CD4-positive, alpha-beta T cell treated with Interleukin-2 at 100 ng/mL for 4 hours (primary cell): ENCODE results near the gene NKAIN4.

Source experiments
- DNase-seq: peaks from one replicate; pipeline ENCODE4 v3.0.0-alpha.2; 2020; ENCODE audit warnings: low spot score

Gene NKAIN4

DNA sequence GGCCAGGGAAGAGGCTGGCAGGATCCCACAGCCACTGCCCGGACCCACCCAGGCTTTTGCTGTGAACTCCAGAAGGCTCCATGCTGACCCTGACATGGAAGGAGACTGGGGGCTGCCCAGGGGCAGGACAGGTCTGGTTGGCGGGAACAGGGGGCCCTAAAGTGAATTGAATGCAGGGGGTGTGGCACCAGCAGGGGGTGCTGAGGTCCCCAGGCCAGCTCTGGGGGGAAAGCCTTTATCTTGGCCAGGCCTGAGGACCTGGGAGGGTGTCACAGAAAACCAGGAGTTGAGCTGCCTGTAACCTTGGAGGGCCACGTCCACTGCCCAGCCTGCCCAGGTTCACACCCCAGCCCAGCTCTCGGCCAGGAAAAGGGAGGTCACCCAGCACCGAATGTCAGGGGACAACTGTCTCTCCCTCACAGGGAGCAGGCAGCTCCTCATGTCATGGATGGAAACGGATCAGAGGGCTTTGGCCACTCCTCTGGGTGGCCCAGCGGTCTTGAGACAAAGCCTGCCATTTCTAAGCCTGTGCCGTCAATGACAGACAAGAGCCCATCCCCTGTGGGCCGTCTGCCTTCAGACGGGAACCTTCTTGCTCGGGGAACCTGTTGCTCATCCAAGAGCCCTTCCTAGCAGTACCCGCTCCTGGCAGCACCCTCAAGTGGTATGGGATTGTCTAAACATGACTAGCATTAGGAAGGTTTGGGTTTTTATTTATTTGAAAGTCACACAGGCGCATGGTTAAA, 35.4 kb downstream of the NKAIN4 start:
- DNase-seq, result no peak

DNA sequence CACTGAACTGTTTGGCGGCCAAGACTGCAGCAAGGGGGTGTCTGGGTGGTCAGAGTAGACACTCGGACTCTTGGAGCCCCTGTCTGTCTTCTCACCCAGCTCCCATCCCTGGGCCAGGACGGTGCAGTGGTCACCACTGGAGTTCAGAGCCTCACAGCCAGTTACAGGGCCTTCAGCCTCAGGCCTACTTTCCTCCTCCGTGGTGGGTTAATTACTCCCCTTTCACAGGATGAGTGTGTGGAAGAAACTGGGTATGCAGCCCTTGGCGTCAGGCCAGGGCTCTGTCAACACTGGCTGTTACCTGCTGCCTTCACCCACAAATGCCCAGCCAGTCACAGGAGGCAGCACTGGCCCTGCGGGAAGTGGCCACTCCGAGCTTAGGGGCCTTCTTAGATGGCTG, 36.6 kb downstream of the NKAIN4 start:
- no peak for DNase-seq

DNA sequence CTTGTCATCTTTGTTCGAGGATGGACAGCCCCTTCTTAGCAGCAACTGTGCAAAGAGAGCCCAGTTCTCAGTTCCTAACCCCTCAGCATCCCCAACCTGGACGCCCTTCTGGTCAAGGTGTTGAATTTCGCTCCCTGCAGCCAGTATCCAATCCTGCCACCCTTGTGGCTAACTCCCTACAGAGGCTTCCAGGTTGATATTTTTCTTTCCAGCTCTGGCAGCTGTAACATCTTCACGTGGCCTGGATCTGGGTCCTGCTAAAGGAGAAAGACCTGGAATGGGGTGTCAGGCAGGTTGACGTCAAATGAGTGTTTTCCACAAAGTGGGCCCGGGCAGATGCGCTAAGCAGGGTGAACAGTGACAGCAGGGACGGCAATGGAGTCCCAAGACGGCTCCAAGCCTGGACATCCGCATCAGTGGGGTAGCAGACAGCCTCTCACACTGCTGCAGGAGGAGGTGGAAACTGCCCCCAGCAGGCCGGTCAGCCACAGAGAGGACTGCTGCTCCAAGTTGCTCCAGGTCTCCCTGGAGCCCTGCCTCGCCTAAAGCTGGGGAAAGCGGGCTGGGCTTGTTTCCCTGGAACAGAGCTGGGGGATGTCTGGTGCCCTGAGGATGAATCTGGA, 37.3 kb downstream of the NKAIN4 start:
- no peak for DNase-seq

DNA sequence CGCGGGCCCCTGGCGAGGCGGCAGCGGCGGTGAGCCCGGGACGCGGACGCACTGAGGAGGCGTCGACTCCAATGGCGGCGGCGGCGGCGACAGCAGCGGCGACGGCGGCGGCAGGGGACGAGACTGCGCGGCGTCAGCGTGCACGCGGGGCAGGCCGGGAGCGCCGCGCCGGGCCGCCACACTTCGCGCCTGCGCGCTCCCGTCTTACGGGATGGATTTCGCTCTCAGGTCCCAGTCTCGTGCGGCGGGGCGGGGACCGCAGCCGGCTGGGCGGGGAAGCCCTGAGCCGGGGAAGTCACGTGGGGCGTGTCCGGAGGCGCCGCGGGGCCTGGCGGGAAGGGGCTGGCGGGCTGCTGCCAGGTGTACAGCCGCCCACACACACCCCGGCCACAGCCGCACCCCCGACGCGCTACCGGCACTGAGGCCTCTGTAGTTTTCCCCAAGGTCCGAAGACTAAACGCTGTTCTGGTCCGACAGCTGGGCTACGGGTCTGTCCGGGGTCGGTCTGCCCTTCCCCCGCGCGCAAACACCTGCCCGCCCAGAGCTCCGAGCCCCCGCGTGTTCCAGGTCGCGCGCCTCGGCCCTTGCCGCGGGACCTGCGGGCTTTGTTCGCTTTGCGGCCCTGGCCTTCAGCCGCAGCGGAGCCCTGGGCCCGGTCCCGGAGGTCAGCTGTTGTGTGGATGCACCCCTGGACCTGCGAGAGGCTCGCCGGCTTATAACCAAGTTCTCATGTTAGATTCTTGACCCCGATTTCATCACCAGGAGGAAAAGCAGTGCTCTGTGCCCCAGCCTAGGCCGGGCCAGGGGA, 38.0 kb downstream of the NKAIN4 start, which contains the start of gene YTHDF1:
YTHDF1 (minus strand) TSS at position 91 of the 808 bp plus-strand sequence. CDS start 239 bp downstream, outside the sequence.
- DNase-seq, result peak; percentile 96

DNA sequence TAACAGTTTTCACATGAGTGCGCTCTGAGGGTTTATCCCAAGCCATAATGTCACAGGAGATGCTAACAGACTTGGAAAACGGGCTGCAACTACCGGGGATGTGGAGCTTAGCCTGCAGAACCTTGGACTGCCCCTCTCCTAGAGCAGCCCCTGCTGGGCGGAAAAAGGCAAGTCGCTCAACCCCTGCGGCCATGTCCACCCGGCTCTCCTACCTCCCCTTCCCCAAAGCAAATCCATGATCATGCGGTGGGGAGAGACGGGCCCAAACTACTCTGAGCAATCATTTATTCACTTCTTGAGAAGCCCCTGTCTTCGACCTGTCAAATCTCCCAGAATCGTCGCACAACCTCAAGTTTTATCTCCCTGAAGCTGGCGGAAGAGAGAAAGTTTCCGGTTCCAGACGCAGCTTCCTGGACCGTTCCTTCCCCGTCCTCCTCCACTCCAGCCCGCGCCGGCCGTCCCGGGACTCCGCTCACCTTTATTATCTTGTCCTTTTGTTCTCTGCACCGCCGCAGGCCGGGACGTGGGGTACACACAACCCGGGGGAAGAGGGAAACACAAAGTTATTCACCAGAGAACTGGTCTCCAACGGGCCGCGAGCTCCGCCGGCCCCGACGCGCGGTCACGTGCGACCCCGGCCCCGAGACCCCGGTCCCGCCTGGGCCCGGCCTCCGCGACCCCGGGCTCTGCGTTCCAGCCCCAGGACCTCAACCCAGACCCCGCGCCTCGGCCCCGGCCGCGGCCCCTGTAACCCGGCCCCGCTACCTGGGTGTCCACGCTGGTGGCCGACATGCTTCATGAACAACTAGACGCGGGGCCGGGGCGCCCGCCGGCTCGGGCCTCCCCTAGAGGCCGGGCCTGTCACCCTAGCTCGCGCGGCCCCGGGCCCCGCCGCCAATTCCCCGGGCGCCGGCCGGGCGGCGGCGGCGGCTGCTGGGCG, 38.9 kb downstream of the NKAIN4 start:
- no peak for DNase-seq

DNA sequence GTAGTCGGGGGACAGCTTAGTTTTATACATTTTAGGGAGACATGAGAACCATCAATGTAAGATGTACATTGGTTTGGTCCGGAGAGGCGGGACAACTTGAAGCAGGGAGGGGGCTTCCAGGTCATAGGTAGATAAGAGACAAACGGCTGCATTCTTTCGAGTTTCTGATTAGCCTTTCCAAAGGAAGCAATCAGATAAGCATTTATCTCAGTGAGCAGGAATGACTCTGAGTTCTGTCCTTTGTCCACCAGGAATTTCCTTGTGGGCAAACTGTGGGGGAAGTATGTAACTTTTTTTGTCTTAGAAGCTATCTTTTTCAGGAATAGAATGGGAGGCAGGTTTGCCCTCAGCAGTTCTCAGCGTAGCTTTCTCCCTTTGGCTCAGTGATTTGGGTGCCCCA, 39.7 kb downstream of the NKAIN4 start:
- DNase-seq, result no peak

DNA sequence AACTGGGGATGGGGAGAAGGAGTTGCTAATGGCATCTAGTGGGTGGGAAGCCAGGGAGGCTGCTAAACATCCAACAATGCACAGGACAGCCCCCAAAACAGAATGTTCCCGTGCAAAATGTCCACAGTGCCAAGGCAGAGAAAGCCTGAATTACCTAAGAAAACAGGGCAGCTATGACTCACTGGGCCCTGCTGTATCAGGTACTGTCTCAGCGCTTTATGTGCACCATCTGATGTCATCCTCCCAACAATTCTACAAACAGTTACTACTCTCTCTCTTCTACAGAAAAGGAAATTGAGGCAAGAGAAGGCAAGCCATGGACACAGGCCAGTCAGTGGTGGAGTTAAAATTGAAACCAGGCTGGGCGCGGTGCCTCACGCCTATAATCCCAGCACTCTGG, 41.5 kb downstream of the NKAIN4 start:
- DNase-seq, result no peak

DNA sequence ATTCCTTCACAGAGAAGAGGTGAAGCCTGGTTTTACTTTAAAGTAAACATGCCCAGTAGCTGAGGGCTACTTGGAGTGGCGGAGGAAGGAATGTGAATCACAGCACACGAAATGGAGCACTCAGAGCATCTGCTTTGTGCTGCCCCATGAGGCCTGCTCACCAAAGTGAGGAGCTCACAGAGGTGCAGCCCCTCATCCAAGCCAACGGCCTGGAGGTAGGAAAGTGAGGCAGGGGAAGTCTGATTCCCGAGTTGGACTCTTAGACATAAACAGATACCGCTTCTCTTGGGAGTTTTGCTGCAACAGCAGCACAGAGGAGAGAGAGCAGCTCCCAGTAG, 41.9 kb downstream of the NKAIN4 start:
- DNase-seq, result no peak

DNA sequence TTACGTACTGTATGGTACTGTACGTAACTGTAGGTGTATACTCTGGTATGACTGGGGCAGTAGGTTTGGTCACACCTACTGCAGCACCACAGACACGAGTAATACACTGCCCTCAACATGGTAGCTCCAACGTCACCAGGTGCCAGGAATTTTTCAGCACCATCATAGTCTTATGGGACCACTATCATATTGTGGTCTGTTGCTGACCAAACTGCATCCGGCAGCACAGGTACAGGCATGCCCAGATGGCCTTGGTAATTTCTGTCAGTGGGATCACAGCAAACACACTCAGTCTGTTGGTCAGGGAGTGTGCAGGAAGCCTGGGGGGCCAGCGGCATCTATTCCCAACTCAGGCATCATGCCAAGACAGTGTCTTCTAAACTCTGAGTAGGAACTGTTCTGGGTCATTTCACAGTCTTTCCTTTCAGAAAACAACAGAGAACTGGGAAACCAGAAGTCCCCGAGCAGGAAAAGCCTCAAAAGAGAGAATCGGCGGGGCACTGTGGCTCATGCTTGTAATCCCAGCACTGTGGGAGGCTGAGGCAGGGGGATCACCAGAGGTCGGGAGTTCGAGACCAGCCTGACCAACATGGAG, 44.2 kb downstream of the NKAIN4 start:
- no peak for DNase-seq

DNA sequence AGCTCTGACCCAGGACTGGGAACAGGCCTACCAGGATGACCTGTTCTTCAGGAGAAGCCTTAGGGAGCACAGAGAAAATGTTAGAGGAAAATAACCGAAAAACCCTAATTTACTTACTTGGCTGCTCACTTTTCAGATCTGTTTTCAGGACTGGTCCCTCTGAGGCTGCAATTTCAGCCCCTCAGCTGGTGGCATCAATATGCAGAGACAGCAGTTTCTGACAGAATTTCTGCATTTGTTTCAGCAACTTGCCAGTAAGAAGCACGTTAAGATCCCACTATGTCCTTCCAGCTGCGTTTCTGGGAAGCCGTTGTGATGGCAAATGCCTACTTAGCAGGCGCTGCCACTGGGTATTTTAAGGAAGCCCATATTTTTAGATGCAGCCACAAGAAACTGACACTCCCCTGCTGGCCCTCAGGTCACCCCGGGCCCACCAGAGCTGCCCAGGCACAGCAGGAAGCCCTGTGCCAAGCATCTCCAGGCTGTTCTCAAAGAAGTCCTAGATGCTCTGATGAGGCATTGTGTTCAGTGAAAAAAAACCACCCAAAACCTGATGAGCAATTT, 45.8 kb downstream of the NKAIN4 start:
- no peak for DNase-seq

DNA sequence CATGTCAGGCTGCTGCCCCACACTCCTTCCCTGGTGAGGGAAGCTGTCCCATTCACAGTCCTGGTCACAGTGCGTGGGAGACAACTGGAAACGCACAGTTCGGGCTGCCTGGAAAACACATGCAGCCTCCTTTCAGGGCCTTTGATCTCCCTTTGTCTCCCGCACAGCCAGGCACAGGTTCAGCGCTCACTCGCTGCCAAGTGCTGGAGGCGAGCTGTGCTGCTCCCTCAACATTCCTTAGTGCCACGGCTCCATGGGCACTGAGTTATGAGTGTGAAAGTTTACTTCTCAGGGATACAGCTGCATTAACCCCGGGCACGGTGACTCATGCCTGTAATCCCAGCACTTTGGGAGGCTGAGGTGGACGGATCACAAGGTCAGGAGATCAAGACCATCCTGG, 47.4 kb downstream of the NKAIN4 start:
- no peak for DNase-seq

DNA sequence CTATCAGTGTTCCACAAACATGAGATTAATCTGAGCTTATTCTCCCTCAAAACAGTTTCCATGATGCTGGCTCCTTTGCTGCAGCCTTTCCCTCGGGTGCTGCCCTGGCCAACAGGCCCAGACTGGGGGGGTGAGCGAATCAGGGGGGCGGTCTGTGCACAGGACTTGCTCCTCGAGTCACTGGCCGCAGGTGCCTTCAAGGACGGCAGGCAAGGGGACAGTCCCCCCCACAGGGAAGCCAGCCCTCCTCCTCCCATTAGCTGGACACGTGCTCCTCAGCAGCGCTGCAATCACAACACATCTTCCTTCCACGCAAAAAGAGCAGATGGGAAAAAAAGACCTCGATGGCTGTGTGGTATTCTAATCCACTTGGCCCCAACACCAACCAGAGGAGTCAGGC, 48.4 kb downstream of the NKAIN4 start:
- DNase-seq, result no peak

DNA sequence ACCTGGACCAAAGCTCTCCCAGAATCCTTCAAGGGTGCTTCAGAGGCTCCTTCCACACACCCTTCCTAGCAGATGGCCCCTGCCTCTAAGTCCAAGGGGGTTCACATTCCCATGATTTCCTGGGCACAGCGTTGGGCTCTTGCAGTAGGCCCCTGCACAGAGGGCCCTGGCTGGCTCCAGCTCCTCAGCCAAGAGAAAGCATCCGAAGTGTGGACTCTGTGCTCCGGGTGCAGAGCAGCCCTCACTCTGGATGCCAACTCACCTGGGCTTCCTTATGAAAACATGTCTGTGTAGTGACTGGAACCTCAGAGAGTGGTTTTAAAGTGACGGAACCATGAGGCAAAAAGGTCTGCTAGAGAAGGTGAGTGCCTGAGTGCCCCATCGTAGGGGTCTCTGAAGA, 49.9 kb downstream of the NKAIN4 start:
- no peak for DNase-seq

DNA sequence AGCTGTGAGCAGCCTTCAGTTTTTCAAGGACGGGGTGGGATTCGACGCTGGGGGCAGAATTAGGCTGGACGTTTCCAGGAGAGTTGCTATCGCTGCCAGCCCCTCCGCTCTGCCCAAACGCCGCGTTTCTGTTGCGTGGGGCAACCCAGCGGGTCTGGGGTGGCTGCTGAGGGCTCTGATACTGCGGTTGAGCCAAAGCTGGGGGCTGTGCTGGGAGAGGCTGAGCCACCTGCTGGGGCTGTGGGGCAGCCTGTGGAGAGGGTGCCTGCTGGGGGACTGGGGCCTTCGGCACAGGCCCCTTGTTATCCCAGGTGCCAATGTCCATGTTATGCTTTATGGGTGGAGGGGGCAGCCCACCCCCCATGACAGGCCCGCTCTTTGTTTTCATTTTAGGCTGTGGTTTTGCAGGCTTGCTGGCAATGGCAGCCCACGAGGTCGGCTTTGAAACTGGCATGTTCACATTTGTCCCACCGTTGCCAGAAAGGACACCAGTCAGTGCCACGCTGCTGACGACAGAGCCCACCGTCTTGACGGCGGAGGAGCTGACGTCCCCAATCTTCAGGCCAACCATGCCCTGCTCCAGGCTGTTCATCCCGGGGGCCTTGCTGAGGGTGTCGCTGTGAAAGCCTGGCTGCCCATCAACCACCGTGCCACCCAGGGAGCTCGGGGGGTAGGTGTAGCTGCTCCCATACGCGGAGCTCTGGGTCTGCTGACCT, 51.3 kb downstream of the NKAIN4 start:
- no peak for DNase-seq

DNA sequence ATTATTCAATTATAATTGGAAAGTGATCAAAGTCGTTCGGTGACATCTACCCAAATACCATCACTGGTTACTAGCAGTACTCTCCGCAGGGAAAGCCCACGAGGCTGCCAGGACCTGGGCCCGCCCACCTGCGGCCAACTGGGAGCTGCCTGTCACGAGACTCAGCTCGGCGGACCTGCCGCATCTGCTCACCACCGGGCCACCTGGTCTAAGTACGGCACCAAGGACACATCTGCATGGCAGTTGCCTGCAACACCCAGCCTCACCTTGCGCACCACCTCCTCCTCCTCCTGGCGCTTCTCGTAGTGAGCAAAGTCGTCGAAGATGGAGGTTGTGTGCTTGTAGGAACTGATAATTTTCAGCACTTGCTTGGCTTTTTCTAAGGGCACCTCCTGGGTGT, 52.2 kb downstream of the NKAIN4 start:
- DNase-seq, result no peak

DNA sequence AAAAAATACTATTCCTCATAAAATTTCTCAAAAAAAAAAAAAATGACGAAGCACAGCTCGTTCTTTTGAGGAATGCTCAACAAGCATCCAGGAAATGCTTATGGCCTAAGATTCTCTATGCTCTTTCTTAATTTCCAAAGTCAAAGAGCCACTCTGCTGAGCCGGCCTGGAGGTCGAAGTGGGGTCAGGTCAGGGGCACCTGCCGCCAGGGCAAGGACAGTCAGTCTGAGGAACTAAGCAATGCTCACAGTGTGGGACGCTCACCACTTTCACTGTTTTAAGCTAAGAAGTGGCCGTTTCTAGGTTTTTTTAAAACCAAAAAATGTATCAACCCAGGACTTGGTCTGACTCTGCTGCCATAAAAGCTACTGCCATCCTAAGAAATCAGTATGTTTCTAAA, 55.7 kb downstream of the NKAIN4 start:
- DNase-seq, result no peak

DNA sequence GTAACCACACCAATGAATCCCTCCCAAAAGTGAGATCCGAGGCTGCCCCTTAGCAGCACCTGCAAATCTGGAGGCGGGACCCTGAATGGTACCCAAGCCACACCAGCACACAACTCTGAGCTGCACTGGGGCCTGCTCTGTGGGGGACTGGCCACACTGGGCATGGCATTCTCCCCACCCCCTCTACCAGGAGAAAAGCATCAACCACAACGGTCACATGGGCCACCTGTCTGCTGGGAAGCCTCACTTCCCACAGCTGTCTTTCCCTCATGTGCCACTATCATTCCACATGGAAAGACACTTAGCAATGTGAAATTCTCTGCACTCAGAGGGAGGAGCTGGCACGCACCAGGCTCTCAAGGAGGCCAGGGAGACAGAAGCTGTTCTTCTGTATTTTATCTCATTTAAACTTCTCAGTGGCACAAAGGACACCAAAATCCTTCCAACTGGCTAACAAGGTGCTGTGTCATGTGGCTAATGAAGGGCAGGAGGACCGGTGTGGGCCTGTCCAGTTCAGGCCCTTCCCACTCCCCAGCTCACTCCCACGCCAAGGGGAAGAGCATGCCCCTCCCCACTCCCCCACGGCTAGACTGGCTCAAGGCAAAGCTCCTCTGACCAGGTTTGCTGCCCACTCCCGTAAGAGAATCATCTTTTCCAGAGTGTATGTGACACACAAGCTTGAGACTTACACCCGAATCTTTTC, 57.3 kb downstream of the NKAIN4 start:
- no peak for DNase-seq

DNA sequence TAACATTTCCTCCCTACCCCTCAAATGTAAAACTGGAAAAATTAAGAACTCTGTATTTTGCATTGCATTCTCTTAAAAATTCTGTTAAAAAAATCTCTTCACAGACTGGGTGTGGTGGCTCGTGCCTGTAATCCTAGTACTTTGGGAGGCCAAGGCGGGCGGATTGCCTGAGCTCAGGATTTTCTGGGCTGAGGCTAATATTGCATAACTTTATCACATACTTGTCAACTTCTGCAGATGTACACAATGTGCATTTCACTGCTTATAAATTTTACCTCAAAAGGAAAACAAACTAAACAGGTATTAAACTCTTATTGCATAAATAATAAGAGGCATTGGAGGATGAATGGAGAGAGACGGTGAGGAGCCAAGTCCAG, 59.5 kb downstream of the NKAIN4 start:
- no peak for DNase-seq

DNA sequence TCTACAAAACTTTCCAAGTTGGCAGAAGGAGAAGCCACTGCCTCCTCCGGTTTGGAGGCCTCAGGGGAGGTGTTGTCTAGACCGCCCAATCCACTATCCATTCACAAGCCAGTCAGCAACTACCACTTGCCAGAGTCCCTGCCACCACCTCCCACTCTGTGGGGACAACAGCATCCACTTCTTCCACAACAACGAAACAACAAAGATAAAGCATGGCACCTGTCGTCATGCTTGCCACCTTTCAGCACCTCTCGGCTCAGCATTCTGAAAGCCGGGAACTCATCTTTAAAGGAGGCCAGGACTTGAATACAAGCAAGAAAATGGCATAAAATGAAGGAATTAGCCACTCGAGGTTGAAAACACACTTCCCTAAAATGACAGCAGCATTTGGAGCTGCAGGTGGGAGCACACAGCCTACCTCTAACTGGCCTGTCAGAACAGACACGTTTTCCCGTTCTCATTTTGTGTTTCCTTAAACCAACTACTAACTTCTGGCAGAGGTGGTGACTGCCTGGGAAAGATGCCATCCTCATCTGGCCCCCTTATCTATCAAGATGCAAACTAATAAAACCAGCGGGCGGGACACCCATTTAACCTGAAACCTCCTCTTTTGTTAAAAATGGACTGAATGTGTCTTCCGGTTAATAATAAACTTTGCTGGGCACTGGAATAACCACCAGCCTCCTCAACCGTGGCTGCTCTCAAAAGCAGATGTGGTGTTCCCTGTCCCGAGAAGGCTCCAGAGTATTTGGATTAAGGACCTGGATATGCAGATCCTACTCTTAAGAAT, 60.1 kb downstream of the NKAIN4 start:
- no peak for DNase-seq
